Measurements from ENCODE around the gene DACT3.

- no peak for TF ChIP-seq CTCF (IDR thresholded peaks at IDR 0.05)
- no peak for TF ChIP-seq SIN3A (IDR thresholded peaks at IDR 0.05; ENCODE audit: borderline replicate concordance, insufficient read depth, low read depth, low read length)
- TF ChIP-seq POLR2AphosphoS5 (IDR thresholded peaks at IDR 0.05; ENCODE audit: low read depth, low read length), result no peak
- no peak for TF ChIP-seq REST (IDR thresholded peaks at IDR 0.05; ENCODE audit: insufficient read depth in 1 of 2, low read depth in 2 of 2, low read length in 1 of 2)
- TF ChIP-seq TCF7L2 (IDR thresholded peaks at IDR 0.05; ENCODE audit: low read depth, low read length), result no peak
Measured at GRCh38 chr19:46639358-46640182, 21.4 kb downstream of the DACT3 start.
